ENCODE measurements around the gene KPTN. TPM values are rescaled to one million over a fixed set of nuclear protein-coding genes. Genes with fewer than 3 reads are reported as not detected.
A peak's percentile ranks its signal among the peaks of the same experiment; 100 is the strongest.

Gene KPTN
- total and polyA plus RNA-seq, 2 of the 8 experiments (the other 6 are each of a cell fraction or from before 2014, with no cell fraction given), result 23.6 to 31.3 TPM

DNA sequence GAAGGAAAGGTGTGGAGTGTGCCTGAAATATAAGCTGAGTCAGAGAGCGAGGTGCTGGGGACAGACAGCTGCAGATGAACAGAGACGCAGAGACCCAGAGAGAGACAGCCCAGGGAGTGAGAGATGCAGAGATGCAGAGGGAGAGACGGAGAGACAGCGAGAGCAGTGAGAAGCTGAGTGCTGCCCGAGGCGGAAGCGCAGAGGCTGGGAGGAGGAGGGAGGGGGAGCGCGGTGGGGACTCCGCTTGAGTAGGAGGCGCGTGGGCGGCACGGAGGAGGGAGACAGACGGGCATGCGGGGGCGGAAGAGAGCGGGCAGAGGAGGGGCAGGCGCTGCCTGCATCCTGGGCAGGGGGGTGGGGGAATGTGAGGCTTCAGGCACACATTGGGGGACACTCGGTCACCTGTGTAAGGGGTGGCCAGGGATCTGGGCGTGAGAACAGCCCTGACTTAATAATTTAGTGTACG is 38.0 kb downstream of the KPTN start:
- POLR2A ChIA-PET (ENCODE audit: partially characterized antibody), result interaction anchor here (0.6 to 3.8 kb wide), 8 partner anchors 8 to 1417 kb away, joined by 3 to 29 read pairs (median 3); partner anchors contain the start of genes KPTN and SLC8A2
- Histone ChIP-seq H2BK12ac (ENCODE audit: low read depth, low read length) (no peak overlapping the region; the same call in 1 of the 2 replicates), H3K23me2 (ENCODE audit: low read depth, low read length) (peaks cover 18% of the 10 kb centered on the region; the same call in 1 of the 2 replicates), H3K79me1 (ENCODE audit: low read depth, low read length) (no peaks in the 10 kb centered on the region; the same call in 1 of the 2 replicates), H3K18ac (ENCODE audit: extremely low read depth, low read length) (peak overlapping the region; percentile 24; the same call in 1 of the 2 replicates), H3K27ac (ENCODE audit: low read depth, low read length) (no peak overlapping the region), H3K36me3 (ENCODE audit: control insufficient read depth in 2 of 4, insufficient read depth in 4 of 4, low read length in 3 of 4) (no peaks in the 10 kb centered on the region), H3K4me1 (replicated peaks in 1 of 4; ENCODE audit: control insufficient read depth in 3 of 4, insufficient read depth in 4 of 4, low read length in 3 of 4) (peaks cover 7 to 18% (median 11%) of the 10 kb centered on the region in 4 experiments), H3K14ac (ENCODE audit: insufficient read length) (no peak overlapping the region), H2BK5ac (ENCODE audit: low read depth, low read length) (no peak overlapping the region), H3K56ac (replicated peaks; ENCODE audit: insufficient read length, low read depth, low read length) (no peak overlapping the region), H3K4ac (replicated peaks; ENCODE audit: insufficient read length, low read depth, low read length) (no peak overlapping the region), H2AK5ac (ENCODE audit: low read depth, low read length) (no peak overlapping the region), H3K23ac (ENCODE audit: insufficient read length) (no peak overlapping the region), H3K9me3 (ENCODE audit: insufficient read depth in 2 of 2, low read depth in 1 of 2, low read length in 1 of 2) (no peaks in the 10 kb centered on the region), H3K4me3 (ENCODE audit: extremely low read depth in 1 of 4, insufficient read depth in 2 of 4, low read depth in 3 of 4, low read length in 4 of 4) (peak overlapping the region in 1 of 4 experiments; percentile 47; a peak in 2 of 8 replicates), H3K9ac (replicated peaks in 1 of 4; ENCODE audit: extremely low read depth in 1 of 4, low read depth in 3 of 4, low read length in 3 of 4) (no peak overlapping the region), H3K4me2 (ENCODE audit: insufficient read depth in 1 of 2, low read depth in 2 of 2, low read length in 2 of 2) (peak overlapping the region; percentile 60 to 79), H2BK15ac (ENCODE audit: low read length) (no peak overlapping the region), H4K91ac (replicated peaks; ENCODE audit: insufficient read length, low read length) (no peak overlapping the region), H2BK120ac (replicated peaks; ENCODE audit: low read depth, low read length) (peak overlapping the region; percentile 33), H3K27me3 (replicated peaks in 1 of 4; ENCODE audit: control insufficient read depth in 3 of 4, extremely low read depth in 1 of 4, insufficient read depth in 3 of 4, low read length in 3 of 4) (peaks cover 0 to 9% (median 9%) of the 10 kb centered on the region in 4 experiments; a peak in 5 of 7 replicates), H3K79me2 (ENCODE audit: control insufficient read depth in 1 of 2, insufficient read depth in 2 of 2, low read length in 2 of 2) (no peaks in the 10 kb centered on the region), H4K8ac (ENCODE audit: extremely low read depth, insufficient read depth, low read length) (no peak overlapping the region), H2BK20ac (ENCODE audit: low read length) (no peak overlapping the region), H4K5ac (ENCODE audit: insufficient read length, low read depth, low read length) (no peak overlapping the region), H2AFZ (ENCODE audit: low read length) (no peak overlapping the region), H4K20me1 (replicated peaks in 1 of 2; ENCODE audit: control insufficient read depth in 1 of 2, insufficient read depth in 2 of 2, low read length in 2 of 2) (peaks cover 2 to 19% of the 10 kb centered on the region in 2 experiments)
- CTCF ChIA-PET (ENCODE audit: partially characterized antibody), result interaction anchor here (0.9 to 24.5 kb wide), 8 partner anchors 9 to 262 kb away, joined by 3 to 436 read pairs (median 6); partner anchors contain the start of genes EHD2, KPTN and NAPA
- peak in 1 of 2 experiments; percentile 65 for DNase-seq (ENCODE audit: low read depth in 1 of 2, low spot score in 2 of 2)
- TF ChIP-seq EGR1 (IDR thresholded peaks at IDR 0.05; ENCODE audit: borderline replicate concordance, low read depth, low read length) (peak; percentile 99), KDM1A (IDR thresholded peaks at IDR 0.05; ENCODE audit: borderline replicate concordance, low read length) (0 out of 2 replicates have a peak, but pooled peaks have one; percentile 5), GABPA (IDR thresholded peaks at IDR 0.05; ENCODE audit: borderline replicate concordance, insufficient read depth, low read length) (no peak), RNF2 (IDR thresholded peaks at IDR 0.05; ENCODE audit: borderline replicate concordance, low read depth, low read length, missing control alignments, poor library complexity, severe bottlenecking) (no peak), SP1 (IDR thresholded peaks at IDR 0.05; ENCODE audit: low read depth, low read length) (no peak), GTF2F1 (IDR thresholded peaks at IDR 0.05; ENCODE audit: borderline replicate concordance, low read depth, low read length) (no peak), RFX5 (IDR thresholded peaks at IDR 0.05; ENCODE audit: borderline replicate concordance, low read depth, low read length) (no peak), HDAC2 (IDR thresholded peaks at IDR 0.05; ENCODE audit: borderline replicate concordance in 1 of 2, low read depth in 2 of 2, low read length in 2 of 2) (0 out of 4 replicates have a peak, but pooled peaks of 1 of the 2 experiments have one; percentile 13), CHD2 (IDR thresholded peaks at IDR 0.05; ENCODE audit: low read length) (no peak), SP2 (IDR thresholded peaks at IDR 0.05; ENCODE audit: low read length) (no peak)
- no peak for FAIRE-seq
- 27% methylated on average over 8 of the region's 22 CpGs; no CpG with 5 or more reads in 1 of the 2 experiments for WGBS, 2 experiments (ENCODE audit: extremely low coverage in 1 of 2, insufficient coverage in 1 of 2, insufficient read length in 1 of 2, insufficient replicate concordance in 2 of 2, low coverage in 1 of 2, low lambda C conversion rate in 2 of 2, missing lambda C conversion rate in 1 of 2)

All from H1 (cell line).